H7 (cell line): ENCODE measurements around the gene SNRNP70. TPM values are rescaled to one million over a fixed set of nuclear protein-coding genes. Genes with fewer than 3 reads are reported as not detected.
"Not testable (repeated sequence)": the region's sequence is repeated elsewhere in the genome, so short reads cannot be mapped to it uniquely, and the experiment has no call there.

Source experiments
- DNase-seq: peaks from one replicate; pipeline ENCODE4 v3.0.0; 2012
- H3K27me3 ChIP-seq: 2 replicates; pipeline ENCODE4 v1.6.0; 2011; ENCODE audit warnings: mild to moderate bottlenecking, low read length; ENCODE audit not compliant: control insufficient read depth, insufficient read depth
- H3K36me3 ChIP-seq: replicated peaks from 2 replicates; pipeline ENCODE4 v1.5.1; 2011; ENCODE audit warnings: low read length; ENCODE audit not compliant: control insufficient read depth, insufficient read depth
- H3K4me3 ChIP-seq: 2 replicates; pipeline ENCODE4 v1.5.1; 2011; ENCODE audit warnings: low read depth, mild to moderate bottlenecking, control low read depth, low read length, moderate library complexity; ENCODE audit not compliant: insufficient read depth
- total RNA-seq: library from RNA; depleted of rRNA; stranded (reverse); fragments of >200 nt; shearing (Covaris generic); gene quantifications from 2 replicates; pipeline ENCODE4 v1.2.3, GENCODE V29; 2014

Gene SNRNP70
- total RNA-seq, 1 experiment from 2014 or later = 397 TPM

- peak; percentile 57 for DNase-seq
- not testable (repeated sequence) for H3K36me3 ChIP-seq
- peaks cover 53% of the 10 kb centered on the region for H3K27me3 ChIP-seq
- H3K4me3 ChIP-seq = peak overlapping the region; percentile 52; the same call in 1 of the 2 replicates
Measured at GRCh38 chr19:49056902-49057596, 28.2 kb upstream of the SNRNP70 start.

- DNase-seq = peak; percentile 95
- Histone ChIP-seq H3K36me3 (no peaks in the 10 kb centered on the region), H3K4me3 (peak within 1 kb of the TSS; percentile 52; the same call in 1 of the 2 replicates), H3K27me3 (peaks cover 53% of the 10 kb centered on the region)
Measured at GRCh38 chr19:49057636-49058234, 27.5 kb upstream of the SNRNP70 start, which contains the start of gene CGB7. CGB7 (minus strand) TSS chr19:49057749; CDS start chr19:49055375, 2,374 bp downstream.

GRCh38 chr19:49058562-49058961, 26.7 kb upstream of the SNRNP70 start:
- H3K4me3 ChIP-seq = no peak overlapping the region
- H3K36me3 ChIP-seq = no peaks in the 10 kb centered on the region
- H3K27me3 ChIP-seq = peaks cover 53% of the 10 kb centered on the region
- DNase-seq = peak; percentile 74

- DNase-seq = peak; percentile 27
- Histone ChIP-seq H3K4me3 (no peak overlapping the region), H3K36me3 (no peaks in the 10 kb centered on the region), H3K27me3 (peaks cover 55% of the 10 kb centered on the region)
Measured at GRCh38 chr19:49059053-49059452, 26.2 kb upstream of the SNRNP70 start.

- Histone ChIP-seq H3K27me3 (peaks cover 59% of the 10 kb centered on the region), H3K4me3 (no peak overlapping the region), H3K36me3 (no peaks in the 10 kb centered on the region)
- no peak for DNase-seq
Measured at GRCh38 chr19:49061000-49061399, 24.3 kb upstream of the SNRNP70 start.

GRCh38 chr19:49061445-49061844, 23.8 kb upstream of the SNRNP70 start:
- DNase-seq = peak; percentile 43
- Histone ChIP-seq H3K36me3 (no peaks in the 10 kb centered on the region), H3K4me3 (no peak overlapping the region), H3K27me3 (peaks cover 59% of the 10 kb centered on the region)

- H3K36me3 ChIP-seq = no peaks in the 10 kb centered on the region
- H3K4me3 ChIP-seq = peak overlapping the region; percentile 41; the same call in 1 of the 2 replicates
- peak; percentile 71 for DNase-seq
- H3K27me3 ChIP-seq = peaks cover 54% of the 10 kb centered on the region
Measured at GRCh38 chr19:49064029-49064629, 21.1 kb upstream of the SNRNP70 start.

- Histone ChIP-seq H3K36me3 (no peaks in the 10 kb centered on the region), H3K27me3 (peaks cover 57% of the 10 kb centered on the region), H3K4me3 (peak within 1 kb of the TSS; percentile 41)
- peak; percentile 97 for DNase-seq
Measured at GRCh38 chr19:49064768-49065611, 20.3 kb upstream of the SNRNP70 start, which contains the start of gene NTF4. NTF4 (minus strand) TSS chr19:49064818; CDS start chr19:49061997, 2,821 bp downstream.

- DNase-seq = peak; percentile 68
- Histone ChIP-seq H3K36me3 (no peaks in the 10 kb centered on the region), H3K27me3 (peaks cover 65% of the 10 kb centered on the region), H3K4me3 (no peak overlapping the region)
Measured at GRCh38 chr19:49065905-49066512, 19.2 kb upstream of the SNRNP70 start.

- Histone ChIP-seq H3K36me3 (no peaks in the 10 kb centered on the region), H3K4me3 (no peak overlapping the region), H3K27me3 (peaks cover 70% of the 10 kb centered on the region)
- DNase-seq = no peak
Measured at GRCh38 chr19:49067554-49067953, 17.7 kb upstream of the SNRNP70 start.

- Histone ChIP-seq H3K4me3 (no peak overlapping the region), H3K36me3 (no peaks in the 10 kb centered on the region), H3K27me3 (peaks cover 83% of the 10 kb centered on the region)
- DNase-seq = peak; percentile 7
Measured at GRCh38 chr19:49069026-49069425, 16.2 kb upstream of the SNRNP70 start.

- no peak overlapping the region for H3K4me3 ChIP-seq
- DNase-seq = no peak
- peaks cover 74% of the 10 kb centered on the region for H3K27me3 ChIP-seq
- H3K36me3 ChIP-seq = no peaks in the 10 kb centered on the region
Measured at GRCh38 chr19:49070416-49070815, 14.8 kb upstream of the SNRNP70 start.

GRCh38 chr19:49071860-49072547, 13.2 kb upstream of the SNRNP70 start:
- Histone ChIP-seq H3K36me3 (no peaks in the 10 kb centered on the region), H3K27me3 (peaks cover 59% of the 10 kb centered on the region), H3K4me3 (peak overlapping the region; percentile 22)
- peak; percentile 98 for DNase-seq
